Breast epithelium (tissue), 4 donors: ENCODE data around the gene PCSK7. TPM values are rescaled to one million over a fixed set of nuclear protein-coding genes. Genes with fewer than 3 reads are reported as not detected.

Experiments
- DNase-seq, 2 donors: peaks; one replicate each; pipeline ENCODE4 v3.0.0-alpha.2; 2019; ENCODE audit warnings: low spot score in 2 of 2
- H3K27ac ChIP-seq, 2 donors: fragments of 200-600 bp; sonication (generic) in 1 of 2; one replicate each; pipeline ENCODE4 v1.5.1; 2016 to 2019; ENCODE audit warnings: mild to moderate bottlenecking in 1 of 2
- H3K27me3 ChIP-seq, 2 donors: fragments of 200-600 bp; sonication (generic) in 1 of 2; one replicate each; pipeline versions ENCODE4 v1.5.1 to v1.6.0; 2017 to 2019; ENCODE audit warnings: control low read depth in 1 of 2, mild to moderate bottlenecking in 1 of 2
- H3K36me3 ChIP-seq: fragments of 200-600 bp; one replicate; pipeline ENCODE4 v1.5.1; 2019
- H3K4me1 ChIP-seq, 2 donors: fragments of 200-600 bp; sonication (generic); one replicate each; pipeline ENCODE4 v1.5.1; 2016 to 2019; ENCODE audit warnings: control low read depth in 1 of 2
- H3K4me3 ChIP-seq, 3 donors: fragments of 200-600 bp; sonication (generic); 1 replicate in 2 of 3; 2 replicates in 1 of 3; pipeline ENCODE4 v1.5.1; 2016 to 2019; ENCODE audit warnings: mild to moderate bottlenecking in 3 of 3, moderate library complexity in 2 of 3
- H3K9me3 ChIP-seq, 2 donors: fragments of 200-600 bp; sonication (generic) in 1 of 2; one replicate each; pipeline ENCODE4 v1.5.1; 2016 to 2019; ENCODE audit warnings: control low read depth in 1 of 2
- POLR2A ChIP-seq: fragments of 450-650 bp; IDR thresholded peaks from one replicate; pipeline ENCODE4 v1.6.1; 2016; ENCODE audit warnings: antibody characterized with exemption, mild to moderate bottlenecking, moderate library complexity
- POLR2AphosphoS5 ChIP-seq, 3 donors: sonication (generic); formaldehyde crosslinking; IDR thresholded peaks; one replicate each; pipeline ENCODE4 v1.6.1; 2017; ENCODE audit warnings: antibody characterized with exemption in 3 of 3
- intact Hi-C: fragments of 100-400 bp; cut with DNase I; formaldehyde crosslinking; loops from one replicate; pipeline ENCODE4 v1.15.1; 2023; ENCODE audit warnings: low total_unique reads
- total RNA-seq, 3 donors: library from RNA; depleted of rRNA; stranded (reverse); fragments of >200 nt; gene quantifications; one replicate each; pipeline ENCODE4 v1.1.0, GENCODE V29; 2016
- TF ChIP-seq, protein P1 (sequence below), 3 donors: fragments of 450-650 bp; IDR thresholded peaks; one replicate each; pipeline ENCODE4 v1.5.1; 2016 to 2017; ENCODE audit warnings: antibody characterized with exemption in 3 of 3, mild to moderate bottlenecking in 3 of 3, moderate library complexity in 3 of 3

The PCSK7 gene
- total RNA-seq, 3 donors from 2014 or later: 43.2 to 51.5 (median 44.2) TPM

- intact Hi-C loops: no loop called here
- peaks cover 2 to 4% of the 10 kb centered on the region in 2 donors for H3K4me1 ChIP-seq
- TF ChIP-seq POLR2AphosphoS5 (IDR thresholded peaks at IDR 0.05) (no peak), POLR2A (no peak)
- TF ChIP-seq, protein P1, sequence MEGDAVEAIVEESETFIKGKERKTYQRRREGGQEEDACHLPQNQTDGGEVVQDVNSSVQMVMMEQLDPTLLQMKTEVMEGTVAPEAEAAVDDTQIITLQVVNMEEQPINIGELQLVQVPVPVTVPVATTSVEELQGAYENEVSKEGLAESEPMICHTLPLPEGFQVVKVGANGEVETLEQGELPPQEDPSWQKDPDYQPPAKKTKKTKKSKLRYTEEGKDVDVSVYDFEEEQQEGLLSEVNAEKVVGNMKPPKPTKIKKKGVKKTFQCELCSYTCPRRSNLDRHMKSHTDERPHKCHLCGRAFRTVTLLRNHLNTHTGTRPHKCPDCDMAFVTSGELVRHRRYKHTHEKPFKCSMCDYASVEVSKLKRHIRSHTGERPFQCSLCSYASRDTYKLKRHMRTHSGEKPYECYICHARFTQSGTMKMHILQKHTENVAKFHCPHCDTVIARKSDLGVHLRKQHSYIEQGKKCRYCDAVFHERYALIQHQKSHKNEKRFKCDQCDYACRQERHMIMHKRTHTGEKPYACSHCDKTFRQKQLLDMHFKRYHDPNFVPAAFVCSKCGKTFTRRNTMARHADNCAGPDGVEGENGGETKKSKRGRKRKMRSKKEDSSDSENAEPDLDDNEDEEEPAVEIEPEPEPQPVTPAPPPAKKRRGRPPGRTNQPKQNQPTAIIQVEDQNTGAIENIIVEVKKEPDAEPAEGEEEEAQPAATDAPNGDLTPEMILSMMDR (IDR thresholded peaks at IDR 0.05): no peak
- H3K27ac ChIP-seq: peak overlapping the region; percentile 92 to 96
- peak overlapping the region; percentile 76 to 93 (median 79) for H3K4me3 ChIP-seq
- no peaks in the 10 kb centered on the region for H3K27me3 ChIP-seq
- no peaks in the 10 kb centered on the region for H3K36me3 ChIP-seq
- DNase-seq: no peak
- no peaks in the 10 kb centered on the region for H3K9me3 ChIP-seq
These were observed 653 bp downstream of the PCSK7 start for GRCh38 chr11:117230999-117231841.

GRCh38 chr11:117230286-117230961, 1.4 kb downstream of the PCSK7 start:
- peaks cover 2 to 4% of the 10 kb centered on the region in 2 donors for H3K4me1 ChIP-seq
- H3K4me3 ChIP-seq: peak overlapping the region in 1 of 3 donors; percentile 79
- no peaks in the 10 kb centered on the region for H3K9me3 ChIP-seq
- H3K27ac ChIP-seq: peak overlapping the region in 1 of 2 donors; percentile 96
- H3K36me3 ChIP-seq: no peaks in the 10 kb centered on the region
- DNase-seq: no peak
- intact Hi-C loops: no loop called here
- H3K27me3 ChIP-seq: no peaks in the 10 kb centered on the region
- TF ChIP-seq, protein P1 (IDR thresholded peaks at IDR 0.05): no peak
- TF ChIP-seq POLR2A: no peak
- no peak for TF ChIP-seq POLR2AphosphoS5 (IDR thresholded peaks at IDR 0.05)

- H3K4me1 ChIP-seq: peaks cover 2 to 4% of the 10 kb centered on the region in 2 donors
- TF ChIP-seq, protein P1 (IDR thresholded peaks at IDR 0.05): no peak
- TF ChIP-seq POLR2AphosphoS5 (IDR thresholded peaks at IDR 0.05) (no peak), POLR2A (no peak)
- H3K27ac ChIP-seq: no peak overlapping the region
- no peaks in the 10 kb centered on the region for H3K9me3 ChIP-seq
- DNase-seq: no peak
- no peaks in the 10 kb centered on the region for H3K36me3 ChIP-seq
- H3K27me3 ChIP-seq: no peaks in the 10 kb centered on the region
- intact Hi-C loops: loop anchor here (10.0 kb wide), 1 partner anchor 355 kb away; no protein-coding TSS in a partner anchor
- H3K4me3 ChIP-seq: no peak overlapping the region
These were observed 2.0 kb downstream of the PCSK7 start for GRCh38 chr11:117229931-117230285.

DNA sequence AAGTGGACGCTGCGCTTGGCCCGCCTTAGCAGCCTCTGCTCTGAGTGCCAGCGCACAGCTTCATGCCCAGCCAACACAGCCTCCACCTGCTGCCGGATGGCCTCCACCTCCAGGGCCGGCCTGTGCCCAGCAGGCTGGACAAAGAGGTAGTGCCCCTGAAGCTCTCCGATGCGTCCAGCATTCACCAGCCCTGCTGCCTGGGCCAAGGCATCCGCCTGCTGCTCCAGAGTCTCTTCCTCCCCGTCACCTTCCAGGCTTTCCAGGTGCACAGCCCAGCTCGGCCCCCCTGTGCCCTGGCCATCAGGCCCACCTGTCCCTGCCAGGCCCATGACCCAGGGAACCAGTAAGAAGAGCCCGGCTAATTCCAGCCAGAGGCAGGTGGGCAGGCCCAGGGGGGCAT, 2.5 kb downstream of the PCSK7 start:
- no peak for DNase-seq
- Histone ChIP-seq H3K4me3 (no peak overlapping the region), H3K27ac (no peak overlapping the region), H3K9me3 (no peaks in the 10 kb centered on the region), H3K36me3 (no peaks in the 10 kb centered on the region), H3K4me1 (peaks cover 2 to 4% of the 10 kb centered on the region in 2 donors), H3K27me3 (no peaks in the 10 kb centered on the region)
- TF ChIP-seq POLR2AphosphoS5 (IDR thresholded peaks at IDR 0.05): no peak
- no peak for TF ChIP-seq POLR2A
- TF ChIP-seq, protein P1 (IDR thresholded peaks at IDR 0.05): no peak
- intact Hi-C loops: loop anchor here (10.0 kb wide), 1 partner anchor 355 kb away; no protein-coding TSS in a partner anchor

DNA sequence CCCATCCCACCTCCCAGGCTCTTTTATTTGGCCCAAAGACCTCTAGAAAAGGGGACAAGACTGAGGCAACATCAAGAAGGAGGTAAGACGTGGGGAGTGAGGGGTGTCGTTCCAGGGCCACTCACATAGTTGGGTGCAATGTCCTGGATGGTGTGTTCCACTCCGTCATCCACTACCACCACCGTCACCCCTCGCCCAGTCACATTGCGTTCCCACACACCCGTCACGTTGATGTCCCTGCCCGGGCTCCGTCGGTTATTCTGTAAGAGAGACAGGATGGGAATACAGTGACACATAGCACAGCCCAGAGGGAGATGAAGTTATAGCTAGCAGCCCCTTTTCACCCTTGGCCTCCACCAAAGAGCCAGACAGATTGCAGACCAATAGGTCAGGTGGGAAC, 3.8 kb downstream of the PCSK7 start:
- no peak for DNase-seq
- intact Hi-C loops: loop anchor here (10.0 kb wide), 1 partner anchor 353 kb away; no protein-coding TSS in a partner anchor
- Histone ChIP-seq H3K36me3 (no peaks in the 10 kb centered on the region), H3K4me3 (no peak overlapping the region), H3K9me3 (no peaks in the 10 kb centered on the region), H3K27me3 (no peaks in the 10 kb centered on the region), H3K4me1 (peaks cover 0 to 2% of the 10 kb centered on the region in 2 donors), H3K27ac (no peak overlapping the region)
- TF ChIP-seq POLR2A: no peak
- TF ChIP-seq POLR2AphosphoS5 (IDR thresholded peaks at IDR 0.05): no peak
- TF ChIP-seq, protein P1 (IDR thresholded peaks at IDR 0.05): no peak
